Progenitor cell of endocrine pancreas (in vitro differentiated cells): ENCODE measurements around the gene DGKH. TPM values are rescaled to one million over a fixed set of nuclear protein-coding genes. Genes with fewer than 3 reads are reported as not detected.
A peak's percentile ranks its signal among the peaks of the same experiment; 100 is the strongest.

ENCODE experiments used
- DNase-seq: peaks from one replicate; pipeline ENCODE4 v3.0.0; 2021; ENCODE audit warnings: low spot score; ENCODE audit not compliant: unreplicated experiment
- H3K27ac Mint-ChIP-seq: 2 replicates; pipeline ENCODE4 v1.8.0; 2021; ENCODE audit warnings: mild to moderate bottlenecking, moderate library complexity, mixed read lengths
- H3K27me3 Mint-ChIP-seq: 2 replicates; pipeline ENCODE4 v1.8.0; 2021; ENCODE audit warnings: mixed read lengths
- H3K36me3 Mint-ChIP-seq: 2 replicates; pipeline ENCODE4 v1.8.0; 2022; ENCODE audit warnings: mixed read lengths; ENCODE audit not compliant: insufficient read depth
- H3K4me1 Mint-ChIP-seq: 2 replicates; pipeline ENCODE4 v1.8.0; 2021; ENCODE audit warnings: low read depth, mixed read lengths
- H3K4me3 Mint-ChIP-seq: 2 replicates; pipeline ENCODE4 v1.8.0; 2021; ENCODE audit warnings: low read depth, mild to moderate bottlenecking, moderate library complexity, mixed read lengths
- H3K9me3 Mint-ChIP-seq: 2 replicates; pipeline ENCODE4 v1.8.0; 2021; ENCODE audit warnings: low read depth, mixed read lengths
- CTCF ChIP-seq: fragments of 200-600 bp; sonication (generic); IDR thresholded peaks from one replicate; pipeline ENCODE4 v1.5.0; 2021; ENCODE audit warnings: antibody characterized with exemption, mild to moderate bottlenecking; ENCODE audit not compliant: unreplicated experiment
- total RNA-seq: library from RNA; stranded (reverse); gene quantifications from 2 replicates; pipeline ENCODE4 v1.2.1, GENCODE V29; 2021

Gene DGKH
- total RNA-seq, 1 donor from 2014 or later = 5.3 TPM

DNA sequence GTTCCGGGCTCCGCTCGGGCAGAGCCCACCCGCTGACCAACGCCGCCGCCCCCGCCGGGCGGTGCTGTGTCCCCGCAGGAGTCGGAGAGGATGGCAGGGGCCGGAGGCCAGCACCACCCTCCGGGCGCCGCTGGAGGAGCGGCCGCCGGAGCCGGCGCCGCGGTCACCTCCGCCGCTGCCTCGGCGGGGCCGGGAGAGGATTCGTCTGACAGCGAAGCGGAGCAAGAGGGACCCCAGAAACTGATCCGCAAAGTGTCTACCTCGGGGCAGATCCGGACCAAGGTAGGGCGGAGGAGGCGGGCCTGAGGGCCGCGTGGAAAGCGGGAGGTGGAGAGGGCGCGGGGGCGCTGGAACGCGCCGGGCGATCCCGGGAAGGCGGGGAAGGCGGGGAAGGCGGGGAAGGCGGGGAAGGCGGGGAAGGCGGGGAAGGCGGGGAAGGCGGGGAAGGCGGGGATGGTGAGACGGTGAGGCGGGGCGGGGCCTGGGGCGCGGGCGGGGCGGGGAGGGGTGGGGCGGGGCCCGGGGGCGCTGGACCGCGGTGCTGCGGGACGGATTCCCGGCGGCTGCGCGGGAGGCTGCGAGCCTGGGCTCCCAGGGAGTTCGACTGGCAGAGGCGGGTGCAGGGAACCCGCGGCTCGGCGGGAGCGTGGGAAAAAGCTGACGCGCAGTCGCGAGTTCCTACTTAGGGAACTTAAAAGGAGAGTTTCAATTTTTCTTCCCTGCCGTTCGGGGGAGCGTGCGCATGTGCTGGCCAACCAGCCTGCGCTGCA lies 421 bp downstream of the DGKH start:
- peak; percentile 52 for DNase-seq
- Mint-ChIP-seq H3K36me3 (no peaks in the 10 kb centered on the region), H3K9me3 (no peaks in the 10 kb centered on the region), H3K27ac (no peak overlapping the region), H3K4me1 (peaks cover 4% of the 10 kb centered on the region), H3K27me3 (peaks cover 49% of the 10 kb centered on the region), H3K4me3 (peak overlapping the region; percentile 73)
- peak; percentile 31 for TF ChIP-seq CTCF

GRCh38 chr13:42049454-42049813 lies 986 bp downstream of the DGKH start:
- DNase-seq = no peak
- TF ChIP-seq CTCF = no peak
- no peaks in the 10 kb centered on the region for H3K9me3 Mint-ChIP-seq
- no peak overlapping the region for H3K27ac Mint-ChIP-seq
- H3K4me1 Mint-ChIP-seq = peaks cover 4% of the 10 kb centered on the region
- H3K27me3 Mint-ChIP-seq = peaks cover 44% of the 10 kb centered on the region
- H3K36me3 Mint-ChIP-seq = no peaks in the 10 kb centered on the region
- H3K4me3 Mint-ChIP-seq = peak overlapping the region; percentile 72

GRCh38 chr13:42054798-42055499 lies 6.5 kb downstream of the DGKH start:
- no peak overlapping the region for H3K27ac Mint-ChIP-seq
- H3K4me3 Mint-ChIP-seq = no peak overlapping the region
- peaks cover 3% of the 10 kb centered on the region for H3K9me3 Mint-ChIP-seq
- H3K27me3 Mint-ChIP-seq = peaks cover 8% of the 10 kb centered on the region
- TF ChIP-seq CTCF = no peak
- no peaks in the 10 kb centered on the region for H3K4me1 Mint-ChIP-seq
- peaks cover 3% of the 10 kb centered on the region for H3K36me3 Mint-ChIP-seq
- DNase-seq = no peak

- peaks cover 2% of the 10 kb centered on the region for H3K4me1 Mint-ChIP-seq
- no peak for DNase-seq
- H3K27ac Mint-ChIP-seq = no peak overlapping the region
- peaks cover 4% of the 10 kb centered on the region for H3K36me3 Mint-ChIP-seq
- peaks cover 3% of the 10 kb centered on the region for H3K9me3 Mint-ChIP-seq
- no peak overlapping the region for H3K4me3 Mint-ChIP-seq
- TF ChIP-seq CTCF = no peak
- H3K27me3 Mint-ChIP-seq = peaks cover 4% of the 10 kb centered on the region
Measured at GRCh38 chr13:42055500-42056085, 7.1 kb downstream of the DGKH start.

GRCh38 chr13:42056146-42056545 lies 7.7 kb downstream of the DGKH start:
- no peak overlapping the region for H3K27ac Mint-ChIP-seq
- H3K9me3 Mint-ChIP-seq = peaks cover 6% of the 10 kb centered on the region
- DNase-seq = no peak
- H3K27me3 Mint-ChIP-seq = peaks cover 2% of the 10 kb centered on the region
- peaks cover 4% of the 10 kb centered on the region for H3K36me3 Mint-ChIP-seq
- no peak overlapping the region for H3K4me3 Mint-ChIP-seq
- TF ChIP-seq CTCF = no peak
- peaks cover 2% of the 10 kb centered on the region for H3K4me1 Mint-ChIP-seq
